ENCODE results near the gene RNF169. TPM values are rescaled to one million over a fixed set of nuclear protein-coding genes. Genes with fewer than 3 reads are reported as not detected.

RNF169 gene
- total RNA-seq, 4 donors from 2014 or later = 18.5 to 21.6 (median 19.1) TPM

GRCh38 chr11:74776546-74776945, 27.9 kb downstream of the RNF169 start:
- no peak for TF ChIP-seq CTCF (IDR thresholded peaks at IDR 0.05; ENCODE audit: low read depth)

- TF ChIP-seq CTCF (IDR thresholded peaks at IDR 0.05; ENCODE audit: low read depth) = no peak
Measured at GRCh38 chr11:74777038-74777437, 28.4 kb downstream of the RNF169 start.

GRCh38 chr11:74777877-74778276, 29.2 kb downstream of the RNF169 start:
- TF ChIP-seq CTCF (IDR thresholded peaks at IDR 0.05; ENCODE audit: low read depth) = no peak

- TF ChIP-seq CTCF (IDR thresholded peaks at IDR 0.05; ENCODE audit: low read depth) = no peak
Measured at GRCh38 chr11:74778581-74778980, 29.9 kb downstream of the RNF169 start.

- no peak for TF ChIP-seq CTCF (IDR thresholded peaks at IDR 0.05; ENCODE audit: low read depth)
Measured at GRCh38 chr11:74780248-74781005, 31.8 kb downstream of the RNF169 start.

GRCh38 chr11:74783241-74783871, 34.7 kb downstream of the RNF169 start:
- TF ChIP-seq CTCF (IDR thresholded peaks at IDR 0.05; ENCODE audit: low read depth) = no peak

GRCh38 chr11:74784234-74784633, 35.6 kb downstream of the RNF169 start:
- TF ChIP-seq CTCF (IDR thresholded peaks at IDR 0.05; ENCODE audit: low read depth) = no peak

All from subcutaneous adipose tissue (tissue), 4 donors.